ENCODE data around the gene FHAD1. TPM values are rescaled to one million over a fixed set of nuclear protein-coding genes. Genes with fewer than 3 reads are reported as not detected.

FHAD1 gene
- total and polyA plus RNA-seq, 2 donors = 0.66 to 0.71 TPM

Other genes with a start within 250 kb of the FHAD1 start
- 3.4 TPM for gene TMEM51, start 93.5 kb upstream of the FHAD1 start, total RNA-seq
- 9.7 TPM for gene TMEM51, start 93.5 kb upstream of the FHAD1 start, polyA plus RNA-seq
- gene EFHD2, start 162.7 kb downstream of the FHAD1 start, total RNA-seq = 36.3 TPM
- 62.3 TPM for gene EFHD2, start 162.7 kb downstream of the FHAD1 start, polyA plus RNA-seq
- gene CTRC, start 191.2 kb downstream of the FHAD1 start, total RNA-seq = not detected
- gene CTRC, start 191.2 kb downstream of the FHAD1 start, polyA plus RNA-seq = 1.6 TPM
- gene CELA2A, start 209.5 kb downstream of the FHAD1 start, total RNA-seq = 0.14 TPM
- 0.41 TPM for gene CELA2A, start 209.5 kb downstream of the FHAD1 start, polyA plus RNA-seq
- gene CELA2B, start 228.9 kb downstream of the FHAD1 start, total RNA-seq = 0.28 TPM
- 0.16 TPM for gene CELA2B, start 228.9 kb downstream of the FHAD1 start, polyA plus RNA-seq

All from thymus (tissue), 2 donors.